GM23248 (cell line): ENCODE results near the gene ZNF584. TPM values are rescaled to one million over a fixed set of nuclear protein-coding genes. Genes with fewer than 3 reads are reported as not detected.

Experiments
- DNase-seq: peaks from one replicate; pipeline ENCODE4 v3.0.0-alpha.2; 2015
- H2AFZ ChIP-seq: fragments of 200-600 bp; sonication (generic); 2 replicates; pipeline ENCODE4 v1.6.1; 2016; ENCODE audit warnings: antibody characterized with exemption
- H3F3A ChIP-seq: fragments of 200-600 bp; sonication (generic); 2 replicates; pipeline ENCODE4 v1.6.1; 2016; ENCODE audit warnings: mild to moderate bottlenecking, antibody characterized with exemption, mixed run types; ENCODE audit not compliant: insufficient read depth
- H3K27ac ChIP-seq: fragments of 200-600 bp; sonication (generic); 2 replicates; pipeline ENCODE4 v1.5.1; 2016; ENCODE audit warnings: mild to moderate bottlenecking
- H3K27me3 ChIP-seq: fragments of 200-600 bp; sonication (generic); replicated peaks from 2 replicates; pipeline ENCODE4 v1.6.1; 2016; ENCODE audit warnings: mild to moderate bottlenecking; ENCODE audit not compliant: insufficient read depth
- H3K36me3 ChIP-seq: fragments of 200-600 bp; sonication (generic); 2 replicates; pipeline ENCODE4 v1.6.1; 2016; ENCODE audit warnings: low read depth, mild to moderate bottlenecking
- H3K4me1 ChIP-seq: fragments of 200-600 bp; sonication (generic); 2 replicates; pipeline ENCODE4 v1.6.1; 2016; ENCODE audit warnings: mild to moderate bottlenecking; ENCODE audit not compliant: insufficient read depth
- H3K4me2 ChIP-seq: fragments of 200-600 bp; sonication (generic); one replicate; pipeline ENCODE4 v1.6.1; 2016; ENCODE audit warnings: mild to moderate bottlenecking; ENCODE audit not compliant: unreplicated experiment
- H3K4me3 ChIP-seq: fragments of 200-600 bp; sonication (generic); 2 replicates; pipeline ENCODE4 v1.5.1; 2016; ENCODE audit warnings: mild to moderate bottlenecking
- H3K79me2 ChIP-seq: fragments of 200-600 bp; sonication (generic); 2 replicates; pipeline ENCODE4 v1.6.1; 2016; ENCODE audit warnings: mild to moderate bottlenecking; ENCODE audit not compliant: insufficient read depth
- H3K9ac ChIP-seq: fragments of 200-600 bp; sonication (generic); 2 replicates; pipeline ENCODE4 v1.6.1; 2016; ENCODE audit warnings: mild to moderate bottlenecking
- H3K9me2 ChIP-seq: fragments of 200-600 bp; sonication (generic); 2 replicates; pipeline ENCODE4 v1.6.1; 2016; ENCODE audit warnings: mixed run types, mild to moderate bottlenecking, moderate library complexity; ENCODE audit not compliant: insufficient read depth
- H3K9me3 ChIP-seq: fragments of 200-600 bp; sonication (generic); one replicate; pipeline ENCODE4 v1.6.1; 2017; ENCODE audit warnings: low read depth
- H4K20me1 ChIP-seq: fragments of 200-600 bp; sonication (generic); 2 replicates; pipeline ENCODE4 v1.6.0; 2016; ENCODE audit not compliant: insufficient read depth
- EZH2 ChIP-seq: fragments of 200-600 bp; sonication (generic); IDR thresholded peaks from 2 replicates; pipeline ENCODE4 v1.6.1; 2018; ENCODE audit warnings: antibody characterized with exemption, mild to moderate bottlenecking; ENCODE audit not compliant: insufficient read depth, poor library complexity, severe bottlenecking
- EZH2phosphoT487 ChIP-seq: fragments of 200-600 bp; sonication (generic); IDR thresholded peaks from 2 replicates; pipeline ENCODE4 v1.6.1; 2018; ENCODE audit warnings: antibody characterized with exemption, moderate library complexity, mild to moderate bottlenecking, low read depth; ENCODE audit not compliant: insufficient read depth
- WGBS, 2 experiments: methylation state at CpG; one replicate each; pipeline ENCODE4 v1.1.6; 2015 to 2017; ENCODE audit warnings: low lambda C conversion rate in 2 of 2, low coverage in 1 of 2; ENCODE audit errors: missing lambda C conversion rate in 2 of 2; 5-methylcytosine and 5-hydroxymethylcytosine counted together
- in situ Hi-C: fragments of 300-500 bp; cut with MboI; formaldehyde crosslinking; loops from 2 replicates; pipeline ENCODE4 v1.15.0; 2020
- polyA plus RNA-seq: library from polyadenylated mRNA; unstranded; fragments of >200 nt; fragmentation: Nextera tagmentation; extraction: Ambion mirVana; gene quantifications from 2 replicates; pipeline ENCODE4 v1.2.1, GENCODE V29; 2016
- total RNA-seq: library from RNA; depleted of rRNA; stranded (reverse); fragments of >200 nt; shearing (Covaris generic); gene quantifications from 2 replicates; pipeline ENCODE4 v1.2.3, GENCODE V29; 2014; rRNA removed

ZNF584 gene
- total RNA-seq, result 8.5 and 14.6 TPM in 2 replicates
- 12.7 and 14.0 TPM in 2 replicates for polyA plus RNA-seq

DNA sequence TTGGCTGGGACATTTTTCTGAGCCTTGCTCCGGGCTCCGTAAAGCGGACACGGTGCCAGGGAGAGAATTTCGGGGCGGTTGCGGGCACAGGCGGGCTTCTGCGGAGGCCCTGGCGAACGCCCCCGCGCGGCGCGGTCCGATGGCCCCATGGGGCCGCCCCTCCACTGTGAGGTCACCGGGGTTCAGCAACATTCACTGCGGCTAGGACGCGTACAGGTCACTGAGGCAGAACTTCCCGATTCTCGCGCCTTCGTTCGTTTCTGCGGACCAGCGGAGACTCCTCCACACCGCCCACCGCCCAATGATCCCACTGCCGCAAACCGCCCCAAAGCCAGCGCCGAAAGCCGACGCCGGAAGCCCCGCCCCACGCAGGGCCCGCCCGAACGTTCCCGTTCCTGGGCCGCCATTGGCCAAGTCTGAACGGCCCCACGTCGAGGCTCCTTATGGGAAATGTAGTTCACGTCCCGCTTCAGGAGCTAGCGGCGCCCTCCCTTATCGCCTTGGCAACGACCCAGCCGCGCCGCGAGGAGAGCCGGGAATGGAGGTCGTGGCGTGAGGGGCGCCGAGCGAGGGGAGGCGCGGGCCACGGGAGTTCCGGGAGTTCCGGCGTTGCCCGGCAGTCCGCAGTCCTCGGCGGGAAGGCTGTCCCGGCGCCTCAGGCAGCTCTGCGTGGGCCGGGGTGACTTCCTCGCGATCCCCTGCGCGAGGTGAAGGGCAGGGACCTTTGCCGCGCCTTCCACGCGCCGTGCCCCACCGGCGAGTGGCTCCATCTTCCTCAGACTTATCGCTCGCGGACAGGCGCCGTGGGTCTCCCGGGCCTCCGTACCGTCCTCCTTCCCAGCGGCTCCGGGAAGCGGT lies at the start of gene ZNF584:
ZNF584 (plus strand) TSS at position 498 of the 858 bp plus-strand sequence. CDS start 499 bp downstream, outside the sequence.
- Histone ChIP-seq H3K9me3 (no peaks in the 10 kb centered on the region), H3K27me3 (no peaks in the 10 kb centered on the region), H3K79me2 (peaks cover 61% of the 10 kb centered on the region), H3K27ac (peak within 1 kb of the TSS; percentile 59), H3K36me3 (no peaks in the 10 kb centered on the region), H3K4me2 (peak within 1 kb of the TSS; percentile 93), H3K4me1 (0 out of 2 replicates have a peak, but pooled peaks cover 11% of the 10 kb centered on the region), H2AFZ (peak within 1 kb of the TSS; percentile 84), H4K20me1 (no peaks in the 10 kb centered on the region), H3K4me3 (peak within 1 kb of the TSS; percentile 91), H3K9ac (peak within 1 kb of the TSS; percentile 92), H3F3A (no peaks in the 10 kb centered on the region), H3K9me2 (no peaks in the 10 kb centered on the region)
- TF ChIP-seq EZH2phosphoT487 (no peak), EZH2 (no peak)
- WGBS, 2 experiments, result 0 to 1% methylated on average over 72 to 95 of the region's 100 CpGs
- in situ Hi-C loops, result no loop called here
- DNase-seq, result peak; percentile 97

- TF ChIP-seq EZH2 (no peak), EZH2phosphoT487 (no peak)
- H3K9ac ChIP-seq, result peak overlapping the region; percentile 88
- H3K9me3 ChIP-seq, result no peaks in the 10 kb centered on the region
- DNase-seq, result no peak
- H3K36me3 ChIP-seq, result no peaks in the 10 kb centered on the region
- no peaks in the 10 kb centered on the region for H3K79me2 ChIP-seq
- no peaks in the 10 kb centered on the region for H4K20me1 ChIP-seq
- peak overlapping the region; percentile 82 for H3K4me2 ChIP-seq
- H3K9me2 ChIP-seq, result no peaks in the 10 kb centered on the region
- peak overlapping the region; percentile 95 for H2AFZ ChIP-seq
- 6 to 10% methylated on average over 27 to 28 of the region's 28 CpGs for WGBS, 2 experiments
- H3K27ac ChIP-seq, result peak overlapping the region; percentile 90
- peaks cover 11% of the 10 kb centered on the region; the same call in 1 of the 2 replicates for H3F3A ChIP-seq
- H3K4me1 ChIP-seq, result peaks cover 4% of the 10 kb centered on the region; the same call in 1 of the 2 replicates
- no peaks in the 10 kb centered on the region for H3K27me3 ChIP-seq
- peak overlapping the region; percentile 73 for H3K4me3 ChIP-seq
- in situ Hi-C loops, result no loop called here
Observed at GRCh38 chr19:58361900-58362271, 46.6 kb upstream of the ZNF584 start.

GRCh38 chr19:58362272-58362994 lies 46.0 kb upstream of the ZNF584 start, which contains the start of gene ZNF497:
TSS of gene ZNF497 (minus strand) at chr19:58362751. CDS start at chr19:58357635, 5,116 bp downstream.
- 1% methylated on average over 63 to 69 of the region's 74 CpGs for WGBS, 2 experiments
- Histone ChIP-seq H3K4me2 (peak within 1 kb of the TSS; percentile 82), H3K36me3 (no peaks in the 10 kb centered on the region), H3K9me2 (no peaks in the 10 kb centered on the region), H3K27ac (peak within 1 kb of the TSS; percentile 90), H3K9ac (peak within 1 kb of the TSS; percentile 88), H2AFZ (peak within 1 kb of the TSS; percentile 95), H3F3A (peaks cover 11% of the 10 kb centered on the region; the same call in 1 of the 2 replicates), H3K79me2 (no peaks in the 10 kb centered on the region), H3K4me1 (peaks cover 4% of the 10 kb centered on the region; the same call in 1 of the 2 replicates), H3K9me3 (no peaks in the 10 kb centered on the region), H3K4me3 (peak within 1 kb of the TSS; percentile 73), H4K20me1 (no peaks in the 10 kb centered on the region), H3K27me3 (no peaks in the 10 kb centered on the region)
- DNase-seq, result peak; percentile 98
- in situ Hi-C loops, result no loop called here
- TF ChIP-seq EZH2phosphoT487, result no peak
- TF ChIP-seq EZH2, result no peak

GRCh38 chr19:58364146-58364545 lies 44.3 kb upstream of the ZNF584 start:
- Histone ChIP-seq H3K9me2 (no peaks in the 10 kb centered on the region), H4K20me1 (no peaks in the 10 kb centered on the region), H2AFZ (no peak overlapping the region), H3K36me3 (no peaks in the 10 kb centered on the region), H3K9ac (no peak overlapping the region), H3K27me3 (no peaks in the 10 kb centered on the region), H3K4me2 (no peak overlapping the region), H3F3A (peaks cover 11% of the 10 kb centered on the region; the same call in 1 of the 2 replicates), H3K79me2 (no peaks in the 10 kb centered on the region), H3K27ac (no peak overlapping the region), H3K4me3 (no peak overlapping the region), H3K4me1 (peaks cover 4% of the 10 kb centered on the region; the same call in 1 of the 2 replicates), H3K9me3 (no peaks in the 10 kb centered on the region)
- no peak for TF ChIP-seq EZH2phosphoT487
- TF ChIP-seq EZH2, result no peak
- DNase-seq, result no peak
- WGBS, 2 experiments, result 57% methylated on average over 5 of the region's 5 CpGs
- in situ Hi-C loops, result no loop called here
